Erythroblast (primary cell): Measurements from ENCODE around the gene FNIP1.
"Not testable (repeated sequence)": the region's sequence is repeated elsewhere in the genome, so short reads cannot be mapped to it uniquely, and the experiment has no call there.

Experiments
- DNase-seq, 2 experiments: peaks; one replicate each; lab custom pipeline; 2025; lab: John Stamatoyannopoulos, UW
- GATA1 ChIP-seq: IDR thresholded peaks from 2 replicates; pipeline ENCODE4 v1.6.1; 2011; ENCODE audit warnings: low read depth, mild to moderate bottlenecking, control low read depth, low read length, moderate library complexity
- POLR2A ChIP-seq: IDR thresholded peaks from 2 replicates; pipeline ENCODE4 v1.6.1; 2011; ENCODE audit warnings: mild to moderate bottlenecking, low read length

Gene FNIP1

GRCh38 chr5:131795879-131796792 is 681 bp downstream of the FNIP1 start:
- peak; percentile 74 to 84 for DNase-seq
- TF ChIP-seq POLR2A: no peak
- TF ChIP-seq GATA1: no peak

GRCh38 chr5:131795228-131795627 is 1.6 kb downstream of the FNIP1 start:
- no peak for TF ChIP-seq POLR2A
- no peak for TF ChIP-seq GATA1
- DNase-seq: peak; percentile 35 to 55

- no peak for TF ChIP-seq POLR2A
- no peak for TF ChIP-seq GATA1
- DNase-seq: peak; percentile 42 to 55
Measured at GRCh38 chr5:131794586-131794985, 2.2 kb downstream of the FNIP1 start.

- DNase-seq: peak in 1 of 2 experiments; percentile 46
- TF ChIP-seq GATA1 (no peak), POLR2A (no peak)
Measured at GRCh38 chr5:131792896-131793295, 3.9 kb downstream of the FNIP1 start.

- TF ChIP-seq POLR2A (no peak), GATA1 (no peak)
- peak in 1 of 2 experiments; percentile 18 for DNase-seq
Measured at GRCh38 chr5:131791866-131792265, 5.0 kb downstream of the FNIP1 start.

GRCh38 chr5:131790550-131790949 is 6.3 kb downstream of the FNIP1 start:
- DNase-seq: no peak
- TF ChIP-seq POLR2A: no peak

- DNase-seq: no peak
- TF ChIP-seq POLR2A: no peak
- no peak for TF ChIP-seq GATA1
Measured at GRCh38 chr5:131789765-131790164, 7.1 kb downstream of the FNIP1 start.

GRCh38 chr5:131787736-131788135 is 9.1 kb downstream of the FNIP1 start:
- no peak for TF ChIP-seq GATA1
- no peak for TF ChIP-seq POLR2A
- no peak for DNase-seq

GRCh38 chr5:131786900-131787692 is 9.7 kb downstream of the FNIP1 start:
- no peak for DNase-seq
- TF ChIP-seq GATA1 (no peak), POLR2A (no peak)

- TF ChIP-seq POLR2A (no peak), GATA1 (no peak)
- no peak for DNase-seq
Measured at GRCh38 chr5:131786036-131786435, 10.8 kb downstream of the FNIP1 start.

- TF ChIP-seq POLR2A (no peak), GATA1 (no peak)
- DNase-seq: no peak
Measured at GRCh38 chr5:131783874-131784273, 12.9 kb downstream of the FNIP1 start.

GRCh38 chr5:131783357-131783756 is 13.5 kb downstream of the FNIP1 start:
- no peak for TF ChIP-seq GATA1
- no peak for DNase-seq

- no peak for TF ChIP-seq GATA1
- TF ChIP-seq POLR2A: no peak
- no peak for DNase-seq
Measured at GRCh38 chr5:131782717-131783116, 14.1 kb downstream of the FNIP1 start.

GRCh38 chr5:131778141-131778540 is 18.7 kb downstream of the FNIP1 start:
- not testable (repeated sequence) for DNase-seq

GRCh38 chr5:131776450-131776849 is 20.4 kb downstream of the FNIP1 start:
- TF ChIP-seq POLR2A (no peak), GATA1 (no peak)
- no peak for DNase-seq
